A204.1 (cell line): Measurements from ENCODE around the gene TGFB2.

Experiments
- FAIRE-seq: peaks from 2 replicates; lab custom pipeline; 2012; peaks lifted over from hg19 to GRCh38; lab: Jason Lieb, UNC

TGFB2 gene

DNA sequence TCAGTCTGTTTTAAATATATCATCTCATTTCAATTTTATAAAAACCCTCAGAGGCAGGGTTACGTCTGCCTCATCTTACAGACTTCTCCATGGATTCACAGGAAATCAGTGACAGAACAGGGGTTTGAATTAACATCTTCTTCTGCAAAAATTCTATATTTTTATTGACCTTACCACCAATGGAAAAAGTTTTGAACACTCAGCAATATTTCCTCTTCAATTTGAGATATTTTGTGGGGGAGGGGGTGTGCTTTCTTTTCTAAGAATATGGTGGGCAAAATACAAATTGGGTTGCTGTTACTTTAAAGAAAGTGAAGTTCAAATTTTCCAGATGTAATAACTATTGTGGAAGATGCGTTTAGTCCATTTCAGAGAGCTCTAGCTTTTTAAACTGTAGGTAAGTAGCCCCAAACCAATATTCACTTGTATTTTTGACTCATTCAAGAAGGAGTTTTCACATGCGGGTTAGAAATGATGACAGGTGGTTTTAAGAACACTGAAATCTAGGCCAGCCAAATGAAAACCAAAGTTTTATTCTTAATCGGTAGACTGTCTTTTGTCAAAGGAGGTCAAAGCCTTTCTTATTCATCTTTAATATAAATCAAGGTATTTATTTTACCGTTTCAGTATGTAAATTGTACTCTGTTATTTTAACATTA, 17.4 kb downstream of the TGFB2 start:
- FAIRE-seq, result no peak

DNA sequence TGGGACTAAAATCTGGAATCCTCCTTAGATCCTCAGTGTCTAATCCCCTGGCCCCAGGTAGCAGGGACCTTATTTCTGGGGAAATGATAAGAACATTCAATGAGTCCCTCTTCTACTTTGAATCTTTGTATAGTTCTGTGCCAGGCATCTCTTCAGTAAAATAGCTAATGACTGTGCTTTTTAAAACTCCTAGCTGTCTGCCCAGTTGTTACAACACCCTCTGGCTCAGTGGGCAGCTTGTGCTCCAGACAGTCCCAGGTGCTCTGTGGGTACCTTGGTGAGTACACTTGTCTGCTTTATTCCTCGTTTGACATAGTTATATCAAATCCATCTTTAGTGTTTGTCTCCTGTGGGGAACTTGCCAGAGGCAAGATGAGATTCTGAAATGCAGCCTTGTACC, 18.0 kb downstream of the TGFB2 start:
- FAIRE-seq, result no peak

DNA sequence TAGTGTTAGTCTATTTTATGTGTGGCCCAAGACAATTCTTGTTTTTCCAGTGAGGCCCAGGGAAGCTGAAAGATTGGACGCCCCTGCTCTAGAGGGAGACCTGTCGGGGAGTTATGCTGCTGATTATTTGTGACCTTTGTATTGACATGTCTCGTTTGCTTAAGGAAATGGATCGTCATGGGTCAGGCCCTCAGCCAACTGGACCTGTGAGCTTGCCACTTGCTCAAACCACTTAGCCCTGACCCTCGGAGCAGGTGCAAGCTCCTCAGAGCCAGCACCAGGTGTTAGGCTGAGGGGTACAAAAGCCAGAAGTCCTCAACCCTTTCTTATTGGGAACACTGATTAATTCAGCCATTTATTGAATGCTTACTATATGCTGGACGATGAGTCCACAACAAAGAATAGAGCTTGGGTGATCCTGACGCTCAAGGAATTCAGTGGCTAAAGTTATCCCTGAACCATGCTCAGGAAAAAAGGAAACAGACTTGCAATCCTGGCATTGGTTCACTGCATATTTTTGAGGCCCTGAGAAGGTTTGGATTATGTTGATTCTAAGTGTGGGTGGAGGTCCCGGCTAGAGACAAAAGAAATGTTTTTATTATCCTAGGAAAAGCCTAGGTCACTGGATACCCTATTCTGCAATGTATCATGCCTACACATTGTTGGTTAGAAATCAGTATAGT, 19.0 kb downstream of the TGFB2 start:
- no peak for FAIRE-seq

DNA sequence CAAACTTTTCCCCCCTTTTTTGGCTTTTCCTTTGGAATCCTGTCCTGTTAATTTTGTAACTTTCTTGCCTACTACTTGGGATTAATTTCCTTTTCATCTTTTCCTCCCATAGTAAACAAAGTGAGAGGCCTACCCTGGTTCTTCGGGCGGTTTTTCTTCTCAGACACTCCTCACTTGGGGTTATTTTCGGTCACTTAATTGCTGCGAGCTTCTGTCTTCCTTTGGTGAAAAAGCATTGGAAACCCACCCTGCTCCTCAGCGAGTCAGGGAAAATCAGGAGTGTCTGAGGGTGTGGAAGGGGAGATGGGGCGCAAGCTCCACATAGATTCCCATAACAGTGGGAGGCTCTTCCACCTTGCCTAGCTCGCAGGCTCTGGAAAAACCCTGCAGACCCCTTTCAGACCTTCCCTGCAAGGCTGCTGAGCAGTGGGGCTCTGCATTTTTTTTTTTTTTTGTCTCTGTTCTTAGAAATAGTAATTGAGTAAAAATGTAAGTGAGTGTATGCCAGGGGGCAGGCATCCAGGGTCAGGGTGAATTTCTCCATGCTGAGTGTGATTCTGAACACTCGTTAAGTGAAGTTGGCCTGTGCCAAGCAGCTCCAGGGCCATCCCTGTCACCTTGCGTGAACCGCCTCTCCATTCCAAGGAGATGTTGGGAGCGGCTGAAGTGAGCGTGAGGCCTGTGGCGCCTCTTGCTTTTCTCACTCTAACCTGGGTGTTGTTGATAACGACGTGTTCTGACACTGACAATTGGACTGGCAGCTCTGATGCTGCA, 20.3 kb downstream of the TGFB2 start:
- no peak for FAIRE-seq

DNA sequence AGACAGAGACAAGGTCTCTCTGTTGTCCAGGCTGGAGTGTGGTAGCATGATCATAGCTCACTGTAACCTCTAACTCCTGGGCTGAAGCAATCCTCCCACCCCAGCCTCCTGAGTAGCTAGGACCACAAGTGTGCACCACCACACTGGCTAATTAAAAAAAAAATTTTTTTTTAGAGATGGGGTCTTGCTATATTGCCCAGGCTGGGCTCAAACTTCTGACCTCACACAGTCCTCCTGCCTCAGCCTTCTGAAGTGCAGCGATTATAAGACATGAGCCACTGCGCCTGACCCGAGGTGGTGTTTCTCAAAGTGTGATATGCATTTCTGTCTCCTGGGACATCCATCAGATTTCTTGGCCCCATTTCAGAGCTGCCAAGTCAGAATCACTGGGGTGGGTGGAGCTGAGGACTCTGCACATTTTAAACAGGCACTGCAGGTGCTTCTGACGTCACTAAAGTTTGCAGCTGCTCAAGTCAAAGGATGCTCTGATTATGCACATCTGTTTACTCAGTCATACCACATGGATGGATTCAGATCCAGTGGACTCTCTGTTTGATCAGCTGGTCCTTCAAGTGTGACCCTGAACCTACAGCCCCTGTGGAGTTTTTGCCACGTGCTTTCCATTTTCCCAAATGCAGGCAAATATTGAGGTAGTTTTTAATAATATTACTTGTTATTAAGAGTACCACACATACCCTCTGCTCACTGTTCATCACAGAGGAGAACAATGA, 21.4 kb downstream of the TGFB2 start:
- no peak for FAIRE-seq

DNA sequence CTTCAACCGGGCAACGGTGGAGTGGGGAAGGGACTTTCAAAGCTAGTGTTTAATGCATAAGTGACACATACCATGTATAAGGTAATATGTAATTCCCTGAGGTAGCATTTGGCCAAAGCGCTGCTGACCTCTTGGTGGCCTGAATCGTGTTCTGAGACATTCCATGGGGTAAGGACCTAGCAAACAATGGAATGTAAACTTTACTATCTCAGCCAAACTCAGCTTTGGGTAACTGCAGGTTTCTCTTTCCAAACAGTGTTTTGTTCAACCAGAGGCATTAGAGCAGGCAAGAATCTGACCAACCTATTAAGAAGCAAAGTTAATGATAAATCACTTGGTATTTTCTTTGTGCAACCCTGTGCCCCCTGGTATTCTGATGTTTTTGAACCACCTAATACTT, 22.0 kb downstream of the TGFB2 start:
- FAIRE-seq, result no peak

DNA sequence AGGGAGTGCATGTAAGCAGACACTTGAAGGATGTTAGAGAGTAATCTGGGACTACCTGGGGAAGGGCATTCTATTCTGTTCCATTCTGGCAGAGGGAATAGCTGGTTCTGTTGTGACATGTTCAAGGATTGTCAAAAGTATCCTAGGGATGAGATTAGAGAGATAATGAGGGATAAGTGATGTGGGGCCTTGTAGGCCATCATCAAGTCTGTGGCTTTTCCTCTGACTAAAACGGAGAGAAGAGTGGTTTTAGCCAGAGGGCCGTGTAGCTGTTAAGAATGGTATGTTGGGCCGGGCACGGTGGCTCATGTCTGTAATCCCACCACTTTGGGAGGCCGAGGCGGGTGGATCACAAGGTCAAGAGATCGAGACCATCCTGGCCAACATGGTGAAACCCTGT, 23.6 kb downstream of the TGFB2 start:
- no peak for FAIRE-seq

DNA sequence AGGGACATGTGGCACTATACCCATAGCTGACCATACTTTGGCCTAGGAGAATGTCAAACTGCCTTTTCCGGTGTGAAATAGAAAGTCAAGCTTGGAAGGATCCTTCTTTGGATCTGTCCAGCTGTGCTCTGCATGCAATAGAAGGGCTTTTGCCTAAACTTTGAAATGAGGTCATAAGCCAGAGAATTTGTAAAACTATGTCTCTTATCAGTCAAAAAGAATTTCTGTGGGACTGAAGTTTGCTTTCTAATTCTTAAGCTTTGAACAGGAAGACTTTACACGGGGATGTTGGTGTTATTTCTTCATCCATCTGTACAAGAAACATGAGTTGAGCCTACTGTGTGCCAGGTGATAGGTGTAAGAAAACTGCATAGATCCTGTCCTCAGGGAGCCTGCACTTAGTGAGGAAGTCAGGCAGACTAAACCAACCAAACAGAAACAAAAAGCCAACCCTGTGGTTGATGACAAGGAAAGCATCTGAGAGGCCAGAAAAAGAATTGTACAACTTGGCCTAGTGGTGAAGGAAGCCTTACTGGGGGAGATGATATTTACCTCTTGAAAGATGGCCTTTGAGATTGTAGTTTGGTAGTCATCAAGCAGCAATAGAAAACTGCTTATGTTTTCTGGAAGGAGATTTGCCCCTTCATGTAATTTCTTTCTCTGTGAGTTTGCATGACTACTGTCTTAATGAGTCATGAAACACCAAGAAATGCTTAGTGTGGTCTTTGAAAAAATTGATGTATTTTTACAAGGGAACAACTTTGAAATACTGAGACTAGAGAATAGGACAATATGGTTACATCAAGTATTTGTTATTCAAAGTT, 24.8 kb downstream of the TGFB2 start:
- no peak for FAIRE-seq

DNA sequence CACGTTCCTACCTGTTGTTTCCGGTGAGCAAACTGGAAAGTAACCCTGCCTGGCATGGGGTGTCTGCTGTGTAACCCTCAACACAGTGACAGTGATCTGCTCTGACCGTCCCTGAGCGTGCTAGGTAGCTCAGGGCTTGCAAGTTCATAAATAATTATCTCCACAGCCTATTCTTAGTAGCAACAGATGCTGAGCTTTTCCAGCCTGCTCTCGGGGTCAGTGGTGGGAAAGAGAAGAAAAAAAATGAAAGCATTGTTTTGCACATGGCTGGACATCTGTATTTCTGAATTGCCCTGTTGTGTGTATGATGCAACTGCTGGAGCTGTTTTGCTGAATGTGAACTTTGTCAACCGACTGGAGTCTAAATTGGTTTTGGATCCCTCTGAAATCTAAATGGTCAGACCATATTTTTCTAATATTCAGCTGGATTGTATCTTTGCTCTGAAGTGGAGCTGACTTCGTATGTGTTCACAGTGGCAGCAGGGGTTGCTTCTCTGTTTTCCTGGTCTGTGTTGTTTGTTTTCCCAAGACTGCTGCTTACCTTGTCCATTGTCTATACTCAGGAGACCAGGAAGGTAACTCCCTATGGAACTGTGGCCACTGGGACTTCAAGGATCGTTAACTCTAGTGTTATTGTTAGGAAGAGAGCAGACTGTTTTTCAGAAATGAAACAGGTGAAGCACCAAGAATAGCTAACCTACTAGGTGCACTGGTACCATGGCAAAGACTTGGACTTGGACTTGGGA, 27.0 kb downstream of the TGFB2 start:
- FAIRE-seq, result no peak

DNA sequence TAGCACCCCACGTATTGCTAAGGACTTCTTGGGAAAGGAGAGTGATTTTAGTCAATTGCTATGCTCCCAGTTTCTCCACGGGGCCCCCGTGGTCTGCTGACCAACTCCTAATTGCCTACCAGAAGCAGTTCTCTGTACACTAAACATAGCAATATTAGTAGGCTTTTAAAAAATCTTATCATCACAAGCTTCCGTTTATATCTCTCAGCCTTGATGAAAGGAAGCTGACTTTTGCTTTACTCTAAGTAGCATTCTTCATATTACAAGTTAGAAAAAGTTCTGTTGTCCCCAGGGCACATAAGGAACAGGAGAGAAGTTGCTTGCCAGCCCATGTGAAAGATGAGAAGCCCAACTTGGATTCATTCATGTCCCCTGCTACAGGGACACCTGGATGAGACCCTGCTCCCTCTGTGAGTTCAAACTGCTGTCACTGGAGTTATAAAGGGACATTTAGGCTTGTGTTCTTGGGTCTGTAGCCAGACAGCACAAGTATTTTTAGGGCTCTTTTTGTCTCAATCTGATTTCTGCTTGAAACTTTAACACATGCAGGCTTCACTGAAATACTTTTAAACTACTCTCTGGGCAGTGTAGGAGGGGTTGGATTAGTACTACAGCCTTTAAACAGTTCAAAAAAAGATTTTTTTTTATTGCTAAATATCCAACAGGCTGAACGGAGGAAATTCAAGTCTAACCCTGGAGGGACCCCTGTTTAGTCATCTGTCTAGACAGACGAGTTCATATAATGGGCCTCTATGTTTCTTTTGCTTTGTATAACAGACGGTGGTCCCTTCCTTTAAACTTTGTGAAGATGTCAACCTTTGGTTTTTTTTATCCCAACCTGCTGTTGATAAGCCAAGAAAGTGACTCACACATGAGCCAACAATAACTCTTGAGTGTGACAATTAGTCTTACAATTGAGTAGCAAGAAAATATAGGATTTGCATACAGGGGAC, 29.5 kb downstream of the TGFB2 start:
- FAIRE-seq, result no peak

DNA sequence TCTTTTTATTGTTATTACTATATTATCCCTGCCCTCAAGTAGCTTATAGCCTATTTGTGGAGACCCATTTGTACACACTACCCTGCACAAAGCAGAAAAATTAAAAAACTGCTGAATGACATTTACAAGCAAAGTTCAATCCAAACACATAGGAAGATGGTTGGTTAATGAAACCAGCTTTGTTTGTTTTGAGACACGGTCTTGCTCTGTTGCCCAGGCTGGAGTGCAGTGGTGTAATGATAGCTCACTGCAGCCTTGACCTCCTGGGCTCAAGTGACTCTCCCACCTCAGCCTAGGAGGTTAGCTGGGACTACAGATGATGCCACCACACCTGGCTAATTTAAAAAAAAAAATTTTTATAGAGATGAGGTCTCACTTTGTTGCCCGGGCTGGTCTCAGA, 31.6 kb downstream of the TGFB2 start:
- FAIRE-seq, result no peak

DNA sequence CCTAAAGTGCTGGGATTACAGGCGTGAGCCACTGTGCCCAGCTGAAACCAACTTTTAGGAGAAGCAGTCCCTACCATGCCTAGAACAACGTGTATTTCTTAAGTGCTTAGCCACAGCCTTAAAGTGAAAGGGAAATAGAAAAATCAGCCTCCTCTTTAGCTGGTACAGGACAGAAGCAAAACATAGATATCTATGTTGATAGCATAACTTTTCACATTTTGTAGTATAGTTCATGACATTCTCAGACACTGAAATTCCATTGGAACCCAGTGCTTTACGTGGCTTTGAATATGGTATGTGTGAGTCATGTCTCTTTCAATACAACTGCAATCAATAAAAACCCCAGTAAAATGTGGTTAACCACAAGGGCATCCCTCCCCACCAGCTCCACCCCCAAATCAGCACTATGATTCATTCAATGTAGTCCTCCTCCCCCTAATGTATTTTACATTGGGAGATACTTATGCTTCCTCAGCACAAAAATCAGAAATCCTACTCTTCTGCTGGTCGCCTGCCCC, 32.1 kb downstream of the TGFB2 start:
- no peak for FAIRE-seq

DNA sequence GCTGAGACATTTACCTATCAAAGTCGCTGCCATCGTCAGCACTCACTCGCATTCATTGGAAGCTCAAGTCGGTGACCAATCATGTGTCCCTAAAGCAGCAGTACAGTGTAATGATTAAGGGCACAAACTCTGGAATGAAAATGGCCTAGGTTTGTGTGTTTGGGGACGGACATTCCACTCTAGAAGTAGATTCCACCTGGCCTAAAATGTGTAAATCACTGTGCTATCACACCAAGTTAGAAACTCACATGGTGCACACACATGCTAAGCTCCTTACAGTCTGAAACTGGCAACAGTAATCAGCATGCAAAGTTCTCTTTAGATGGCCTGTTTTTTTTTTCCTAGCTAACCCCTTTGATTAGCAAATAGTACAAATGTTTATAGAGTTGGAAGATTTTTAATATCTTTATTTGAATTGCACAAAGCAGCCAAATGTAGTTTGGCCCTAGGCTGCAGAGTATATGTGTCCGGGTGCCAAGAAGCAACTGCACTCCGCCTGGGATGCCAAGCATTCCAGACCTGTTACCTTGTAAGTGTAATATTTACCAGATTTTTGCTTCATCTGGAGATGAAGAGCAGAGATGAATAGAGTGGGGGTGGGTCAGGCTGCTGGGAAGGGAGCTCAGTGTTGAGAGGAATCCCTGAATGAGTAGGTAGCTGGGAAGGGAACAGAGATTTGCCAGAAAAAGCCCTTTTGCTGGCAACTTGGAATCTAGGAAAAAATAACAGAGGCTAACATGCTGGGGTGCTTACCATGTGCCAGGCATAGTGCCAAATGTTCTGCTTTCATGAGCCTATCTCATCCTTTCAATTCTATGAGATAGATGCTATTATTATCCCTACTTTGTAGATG, 35.2 kb downstream of the TGFB2 start:
- FAIRE-seq, result no peak

DNA sequence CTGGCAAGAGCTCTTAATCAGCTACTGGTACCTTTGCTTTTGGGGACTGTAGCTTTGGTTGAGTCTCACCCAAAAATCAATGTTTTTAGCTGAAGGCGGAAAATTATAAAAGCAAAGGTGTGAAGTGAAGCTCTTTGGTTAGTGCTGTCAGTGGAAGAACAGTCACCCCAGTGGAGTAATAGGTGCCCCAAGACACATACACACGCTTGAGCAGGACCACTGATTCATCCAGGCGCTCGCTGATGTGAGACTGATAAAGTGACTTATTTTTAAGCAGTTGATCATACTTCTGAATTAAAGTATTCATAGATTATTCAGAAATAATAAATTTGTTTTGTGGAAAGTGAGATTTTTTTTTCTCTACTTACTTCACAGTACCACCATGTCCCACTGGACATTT, 37.1 kb downstream of the TGFB2 start:
- FAIRE-seq, result no peak

DNA sequence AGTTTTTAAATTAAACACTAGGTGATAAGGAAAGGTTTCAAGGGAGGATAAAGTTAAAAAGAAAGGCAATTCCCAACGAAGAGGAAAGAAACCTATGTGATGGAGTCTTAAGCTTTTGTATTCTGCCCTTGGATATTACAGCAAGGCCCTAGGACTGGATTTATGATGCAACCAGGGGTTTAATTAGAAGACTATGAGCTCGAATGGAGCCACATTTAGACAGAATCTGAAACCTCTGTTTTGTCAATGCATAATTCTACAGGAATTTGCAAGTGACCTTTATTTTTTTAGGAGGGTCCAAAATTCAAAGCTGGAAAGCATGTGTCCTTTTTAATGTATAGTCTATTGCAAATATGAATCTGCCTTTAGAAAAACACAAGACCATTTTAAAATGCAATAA, 37.9 kb downstream of the TGFB2 start:
- no peak for FAIRE-seq

DNA sequence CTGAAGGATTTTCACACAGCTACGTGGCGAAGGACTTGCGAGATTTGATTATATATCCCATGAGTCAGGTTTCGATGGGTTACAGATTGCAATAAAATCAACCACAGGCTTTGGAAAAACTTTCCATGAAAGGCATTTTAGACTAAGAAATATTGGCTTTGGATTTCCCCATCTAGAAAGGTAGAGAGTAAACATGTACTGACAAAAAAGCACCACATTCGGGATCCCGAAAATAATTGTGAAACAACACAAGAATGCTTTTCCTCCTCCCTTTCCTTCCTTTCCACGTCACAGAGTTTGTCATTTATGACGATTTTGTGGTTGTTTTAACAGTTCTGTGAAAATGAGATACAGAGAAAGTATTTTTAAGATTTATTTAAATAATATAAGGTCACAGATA, 38.5 kb downstream of the TGFB2 start:
- FAIRE-seq, result no peak

DNA sequence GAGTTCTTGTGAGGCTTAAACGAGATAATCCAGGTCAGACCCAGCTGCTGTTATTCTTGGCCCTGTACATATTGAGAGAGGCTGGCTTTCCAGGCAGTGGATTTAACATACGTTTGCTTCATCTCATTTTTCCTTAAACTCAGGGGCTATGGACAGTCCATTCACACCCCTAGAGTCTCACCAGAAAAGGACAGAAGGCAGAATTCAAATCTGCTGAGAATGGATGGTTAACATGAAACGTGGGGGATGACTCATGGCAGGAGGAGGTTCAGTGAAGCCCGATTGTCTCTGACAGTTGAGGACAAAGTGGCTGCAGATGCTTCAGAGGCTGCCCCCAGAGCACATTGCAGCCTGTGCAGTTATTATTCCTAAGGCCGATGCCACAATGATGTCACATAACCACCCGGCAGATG, 39.5 kb downstream of the TGFB2 start:
- no peak for FAIRE-seq

DNA sequence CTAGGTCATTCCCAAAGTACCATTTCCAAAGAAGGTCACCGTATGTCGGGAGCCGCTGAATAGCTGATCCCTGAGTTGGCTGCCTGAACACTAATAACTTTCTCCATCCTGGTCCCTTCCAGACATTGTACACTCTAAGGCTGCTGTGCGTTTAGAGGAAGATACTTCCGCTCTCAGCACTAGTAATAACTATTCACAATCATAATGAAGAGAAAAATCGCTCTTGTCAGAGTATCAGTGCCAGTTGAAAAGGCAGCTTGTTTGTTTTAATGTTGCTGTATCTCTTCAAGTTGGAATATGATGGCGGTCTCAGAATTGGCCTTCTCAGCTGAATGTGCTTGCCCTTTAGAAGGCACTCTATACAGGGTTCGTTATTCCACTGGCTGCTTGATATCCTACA, 43.5 kb downstream of the TGFB2 start:
- no peak for FAIRE-seq

DNA sequence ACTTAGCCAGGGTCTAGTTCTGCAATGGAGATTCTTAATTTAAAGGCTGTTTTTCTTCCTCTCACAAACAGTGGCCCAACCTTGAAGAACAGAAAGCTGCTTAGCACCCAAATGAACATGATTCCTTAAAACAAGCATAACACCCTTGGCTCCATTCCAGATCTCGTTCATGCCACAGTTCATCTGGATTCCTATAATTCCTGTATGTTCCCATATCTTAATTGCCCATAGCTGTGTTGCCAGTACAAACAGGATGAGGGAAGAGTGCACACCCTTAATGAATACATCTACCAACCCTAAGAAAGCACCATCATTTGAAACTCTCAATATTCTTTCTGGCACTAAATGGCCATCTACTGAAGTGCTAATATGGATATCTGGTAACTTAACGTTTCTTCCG, 45.5 kb downstream of the TGFB2 start:
- FAIRE-seq, result no peak
